ENCODE data around the gene CLEC2A.
"Not testable (repeated sequence)": the region's sequence is repeated elsewhere in the genome, so short reads cannot be mapped to it uniquely, and the experiment has no call there.

Gene CLEC2A

DNA sequence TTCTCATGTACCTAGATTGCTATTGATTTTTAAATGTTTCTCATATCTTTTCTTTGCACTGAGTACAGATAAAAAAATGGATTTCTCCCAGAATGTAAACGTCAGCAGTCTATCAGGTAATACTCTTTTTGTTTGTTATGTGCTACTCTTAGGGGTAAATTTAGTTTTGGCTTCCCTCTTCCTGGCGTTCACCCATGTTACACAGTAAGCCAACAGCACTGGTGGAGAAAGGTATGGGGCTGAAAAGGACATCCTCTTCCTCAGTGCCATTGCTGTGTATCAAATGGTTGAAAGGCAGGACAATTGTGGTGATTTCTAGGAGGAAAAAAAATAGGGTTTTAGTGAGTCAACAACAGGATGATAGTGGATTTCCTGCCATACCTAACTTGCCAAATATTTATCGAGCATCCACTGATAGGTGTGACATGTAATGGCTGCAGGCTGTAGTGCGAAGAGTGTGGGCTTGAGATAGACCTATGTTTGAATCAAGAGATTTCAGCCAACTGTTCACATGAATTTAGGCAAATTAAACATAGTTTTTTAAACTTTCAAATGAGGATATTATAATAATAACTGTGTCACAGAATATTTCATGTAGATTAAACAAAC is 43.4 kb downstream of the CLEC2A start:
- no peak overlapping the region for H3K4me3 ChIP-seq (replicated peaks in 1 of 2; ENCODE audit: low read depth in 2 of 2, low read length in 2 of 2)
- TF ChIP-seq, protein P1, sequence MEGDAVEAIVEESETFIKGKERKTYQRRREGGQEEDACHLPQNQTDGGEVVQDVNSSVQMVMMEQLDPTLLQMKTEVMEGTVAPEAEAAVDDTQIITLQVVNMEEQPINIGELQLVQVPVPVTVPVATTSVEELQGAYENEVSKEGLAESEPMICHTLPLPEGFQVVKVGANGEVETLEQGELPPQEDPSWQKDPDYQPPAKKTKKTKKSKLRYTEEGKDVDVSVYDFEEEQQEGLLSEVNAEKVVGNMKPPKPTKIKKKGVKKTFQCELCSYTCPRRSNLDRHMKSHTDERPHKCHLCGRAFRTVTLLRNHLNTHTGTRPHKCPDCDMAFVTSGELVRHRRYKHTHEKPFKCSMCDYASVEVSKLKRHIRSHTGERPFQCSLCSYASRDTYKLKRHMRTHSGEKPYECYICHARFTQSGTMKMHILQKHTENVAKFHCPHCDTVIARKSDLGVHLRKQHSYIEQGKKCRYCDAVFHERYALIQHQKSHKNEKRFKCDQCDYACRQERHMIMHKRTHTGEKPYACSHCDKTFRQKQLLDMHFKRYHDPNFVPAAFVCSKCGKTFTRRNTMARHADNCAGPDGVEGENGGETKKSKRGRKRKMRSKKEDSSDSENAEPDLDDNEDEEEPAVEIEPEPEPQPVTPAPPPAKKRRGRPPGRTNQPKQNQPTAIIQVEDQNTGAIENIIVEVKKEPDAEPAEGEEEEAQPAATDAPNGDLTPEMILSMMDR (IDR thresholded peaks at IDR 0.05; ENCODE audit: low read depth, low read length) = no peak
- no peak for DNase-seq (ENCODE audit: low read depth in 2 of 2)

DNA sequence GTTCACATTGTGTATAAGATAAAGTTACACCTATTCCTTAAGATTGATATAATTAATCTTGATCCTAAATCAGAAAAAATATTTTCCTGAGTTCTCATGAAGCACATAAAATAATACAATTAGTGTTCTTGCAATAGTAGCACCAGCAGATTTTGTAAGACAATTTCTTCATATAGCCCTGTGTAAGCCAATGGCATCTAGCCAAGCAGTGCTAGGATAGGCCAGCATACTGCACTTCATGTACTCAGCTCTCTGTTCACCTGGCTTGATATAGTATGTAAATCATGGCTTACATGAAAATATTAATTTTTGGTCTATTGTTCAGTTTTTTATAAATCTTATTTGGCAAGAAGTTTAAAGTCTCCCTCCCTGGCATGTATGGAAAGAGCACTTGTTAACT is 49.0 kb downstream of the CLEC2A start:
- TF ChIP-seq, protein P1 (IDR thresholded peaks at IDR 0.05; ENCODE audit: low read depth, low read length) = no peak
- peak; percentile 16 to 19 for DNase-seq (ENCODE audit: low read depth in 2 of 2)
- H3K4me3 ChIP-seq (replicated peaks in 1 of 2; ENCODE audit: low read depth in 2 of 2, low read length in 2 of 2) = no peak overlapping the region

DNA sequence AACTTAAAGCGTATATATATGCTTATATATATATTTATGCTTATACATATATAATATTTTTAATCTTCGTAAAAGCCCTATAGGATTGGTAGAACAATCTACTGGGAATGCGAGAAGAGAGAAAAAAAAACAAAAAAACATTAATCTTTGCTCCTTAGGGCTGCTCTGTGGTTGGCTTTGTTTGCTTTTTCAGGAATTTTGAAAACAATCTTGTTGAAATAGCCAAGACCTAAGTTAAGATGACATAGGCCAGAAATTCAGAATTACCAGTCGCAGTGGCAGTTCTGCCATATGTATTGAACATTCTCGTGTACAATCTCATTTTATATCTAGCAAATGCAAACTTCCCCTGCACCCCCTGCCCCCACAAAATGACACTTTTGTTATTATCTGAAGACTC is 50.2 kb downstream of the CLEC2A start:
- DNase-seq (ENCODE audit: low read depth in 2 of 2) = no peak
- H3K4me3 ChIP-seq (replicated peaks in 1 of 2; ENCODE audit: low read depth in 2 of 2, low read length in 2 of 2) = no peak overlapping the region
- TF ChIP-seq, protein P1 (IDR thresholded peaks at IDR 0.05; ENCODE audit: low read depth, low read length) = no peak

DNA sequence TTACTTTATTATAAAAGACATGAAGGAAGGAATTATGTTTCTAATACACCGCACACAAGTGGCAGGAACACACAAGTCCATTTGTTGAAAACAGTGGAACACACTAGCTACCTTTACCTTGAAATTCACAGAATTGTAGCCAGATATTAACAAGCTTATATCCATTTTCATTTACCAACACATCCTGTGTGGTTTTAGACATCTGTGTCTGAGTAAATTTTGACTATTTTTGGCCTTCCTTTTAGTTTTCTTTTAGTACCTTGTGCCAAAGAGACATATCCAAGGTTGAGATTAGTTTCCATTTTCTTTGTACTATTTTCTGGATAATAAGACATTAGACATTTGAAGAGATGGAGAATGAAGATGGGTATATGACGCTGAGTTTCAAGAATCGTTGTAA is 50.9 kb downstream of the CLEC2A start, which contains the start of gene KLRF2:
TSS of gene KLRF2 (plus strand) at position 244 of the 400 bp plus-strand sequence. CDS start at position 351, 107 bp downstream.
- H3K4me3 ChIP-seq (replicated peaks in 1 of 2; ENCODE audit: low read depth in 2 of 2, low read length in 2 of 2) = no peak within 1 kb of the TSS
- DNase-seq (ENCODE audit: low read depth in 2 of 2) = no peak
- TF ChIP-seq, protein P1 (IDR thresholded peaks at IDR 0.05; ENCODE audit: low read depth, low read length) = no peak

DNA sequence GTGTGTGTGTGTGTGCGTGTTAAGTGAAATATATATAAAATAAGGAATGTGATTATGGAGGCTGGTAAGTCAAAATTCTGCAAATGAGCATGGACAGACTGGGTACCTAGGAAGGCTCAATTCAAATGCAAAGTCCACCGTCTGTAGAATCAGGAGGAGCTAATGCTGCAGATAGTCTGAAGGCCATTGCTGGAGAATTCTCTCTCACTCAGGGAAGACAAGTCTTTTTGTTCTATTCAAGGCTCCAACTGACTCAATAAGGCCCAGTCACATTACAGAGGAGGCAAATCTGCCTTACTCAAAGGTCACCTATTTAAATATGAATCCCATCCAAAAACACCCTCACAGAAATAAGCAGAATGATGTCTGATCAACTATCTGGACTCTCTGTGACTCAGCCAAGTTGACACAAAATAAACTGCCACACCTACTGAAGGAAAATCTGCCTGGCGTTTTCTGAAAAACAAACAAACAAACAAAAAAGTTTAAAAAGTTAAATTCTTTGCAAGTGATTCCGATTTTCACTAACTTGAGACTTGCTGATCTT is 51.6 kb downstream of the CLEC2A start:
- DNase-seq (ENCODE audit: low read depth in 2 of 2) = no peak
- TF ChIP-seq, protein P1 (IDR thresholded peaks at IDR 0.05; ENCODE audit: low read depth, low read length) = no peak
- no peak overlapping the region for H3K4me3 ChIP-seq (replicated peaks in 1 of 2; ENCODE audit: low read depth in 2 of 2, low read length in 2 of 2)

DNA sequence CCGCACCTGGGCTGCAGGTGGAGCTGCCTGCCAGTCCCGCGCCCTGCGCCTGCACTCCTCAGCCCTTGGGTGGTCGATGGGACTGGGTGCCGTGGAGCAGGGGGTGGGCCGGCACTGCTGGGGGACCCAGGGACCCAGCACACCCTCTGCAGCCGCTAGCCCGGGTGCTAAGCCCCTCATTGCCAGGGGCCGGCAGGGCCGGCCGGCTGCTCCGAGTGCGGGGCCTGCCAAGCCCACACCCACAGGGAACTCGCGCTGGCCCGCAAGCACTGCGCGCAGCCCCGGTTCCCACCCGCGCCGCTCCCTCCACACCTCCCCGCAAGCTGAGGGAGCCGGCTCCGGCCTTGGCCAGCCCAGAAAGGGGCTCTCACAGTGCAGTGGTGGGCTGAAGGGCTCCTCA is 56.0 kb downstream of the CLEC2A start:
- H3K4me3 ChIP-seq (replicated peaks in 1 of 2; ENCODE audit: low read depth in 2 of 2, low read length in 2 of 2); DNase-seq (ENCODE audit: low read depth in 2 of 2): not testable (repeated sequence)

DNA sequence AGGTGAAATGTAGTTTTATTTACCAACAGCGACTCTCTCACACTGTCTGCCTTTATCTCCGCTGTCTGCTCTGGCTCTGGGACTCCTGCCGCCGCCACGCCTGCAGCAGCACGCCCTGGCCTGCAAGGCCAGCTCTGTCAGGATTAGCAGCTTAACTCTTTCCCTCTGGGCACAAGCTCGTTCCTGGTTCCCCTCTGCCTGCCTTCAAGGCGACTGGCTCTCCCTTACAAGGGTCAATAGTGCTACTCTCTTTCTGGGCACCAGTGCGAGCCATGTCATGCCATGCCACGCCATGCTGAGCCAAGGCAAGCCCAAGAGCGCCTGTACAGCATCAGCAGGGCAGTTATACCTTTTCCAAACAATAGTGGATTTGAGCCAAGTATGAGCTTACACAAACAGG is 59.4 kb downstream of the CLEC2A start:
- DNase-seq (ENCODE audit: low read depth in 2 of 2) = no peak
- H3K4me3 ChIP-seq (replicated peaks in 1 of 2; ENCODE audit: low read depth in 2 of 2, low read length in 2 of 2) = no peak overlapping the region

More for the DNA sequence above, 59.4 kb downstream of the CLEC2A start:
- TF ChIP-seq, protein P1 (IDR thresholded peaks at IDR 0.05; ENCODE audit: low read depth, low read length) = no peak
